IMR-90 (cell line): ENCODE measurements around the gene CALML3.

Source experiments
- BHLHE40 ChIP-seq: fragments of 150-350 bp; IDR thresholded peaks from 2 replicates; pipeline ENCODE4 v1.6.1; 2016; ENCODE audit warnings: mild to moderate bottlenecking, low read depth, low read length
- CEBPB ChIP-seq: IDR thresholded peaks from 2 replicates; pipeline ENCODE4 v1.6.1; 2012; ENCODE audit warnings: low read depth, low read length, improper control_type of control experiment
- CHD1 ChIP-seq: IDR thresholded peaks from 2 replicates; pipeline ENCODE4 v1.6.1; 2012; ENCODE audit warnings: low read depth, low read length, improper control_type of control experiment
- CTCF ChIP-seq: conservative IDR thresholded peaks from 2 replicates; pipeline ENCODE4 v1.5.1; 2012; ENCODE audit warnings: mild to moderate bottlenecking, low read depth, low read length, improper control_type of control experiment
- ELK1 ChIP-seq: fragments of 150-350 bp; IDR thresholded peaks from 2 replicates; pipeline ENCODE4 v1.6.1; 2016; ENCODE audit warnings: low read depth, mild to moderate bottlenecking, low read length, moderate library complexity, borderline replicate concordance
- MAFK ChIP-seq: IDR thresholded peaks from 2 replicates; pipeline ENCODE4 v1.6.1; 2012; ENCODE audit warnings: low read depth, low read length, improper control_type of control experiment
- NFE2L2 ChIP-seq: fragments of 150-350 bp; IDR thresholded peaks from 2 replicates; pipeline ENCODE4 v1.6.1; 2016; ENCODE audit warnings: low read depth, mild to moderate bottlenecking, low read length
- POLR2A ChIP-seq: IDR thresholded peaks from 2 replicates; pipeline ENCODE4 v1.6.1; 2012; ENCODE audit warnings: mild to moderate bottlenecking, low read depth, low read length
- RAD21 ChIP-seq: IDR thresholded peaks from 2 replicates; pipeline ENCODE4 v1.6.1; 2012; ENCODE audit warnings: low read length, improper control_type of control experiment
- RFX5 ChIP-seq: IDR thresholded peaks from 2 replicates; pipeline ENCODE4 v1.8.0; 2012; ENCODE audit warnings: low read depth, mild to moderate bottlenecking, low read length, moderate library complexity
- SMC3 ChIP-seq: fragments of 150-350 bp; IDR thresholded peaks from 2 replicates; pipeline ENCODE4 v1.6.1; 2016; ENCODE audit warnings: low read depth, mild to moderate bottlenecking, antibody characterized with exemption, low read length, moderate library complexity
- USF2 ChIP-seq: fragments of 150-350 bp; IDR thresholded peaks from 2 replicates; pipeline ENCODE4 v1.6.1; 2017; ENCODE audit warnings: mild to moderate bottlenecking, antibody characterized with exemption, low read length, low read depth

GRCh38 chr10:5560817-5561703 lies 36.3 kb downstream of the CALML3 start:
- TF ChIP-seq USF2 (no peak), CTCF (no peak), POLR2A (no peak), MAFK (no peak), CHD1 (no peak), BHLHE40 (no peak), RFX5 (no peak), CEBPB (no peak), ELK1 (no peak), NFE2L2 (no peak), RAD21 (no peak), SMC3 (no peak)
